KMS-11 (cell line): ENCODE results near the gene CYB5D1.

ENCODE experiments used
- H2AFZ ChIP-seq: fragments of 200-600 bp; sonication (generic); 2 replicates; pipeline ENCODE4 v1.6.1; 2016; ENCODE audit warnings: antibody characterized with exemption, mixed run types, low read depth
- H3K27ac ChIP-seq: fragments of 200-600 bp; sonication (generic); 2 replicates; pipeline ENCODE4 v1.6.1; 2016; ENCODE audit warnings: mild to moderate bottlenecking, mixed run types
- H3K27me3 ChIP-seq: fragments of 200-600 bp; sonication (generic); 2 replicates; pipeline ENCODE4 v1.6.1; 2017; ENCODE audit warnings: mild to moderate bottlenecking, low read depth, mixed run types, moderate library complexity; ENCODE audit not compliant: insufficient read depth
- H3K36me3 ChIP-seq: fragments of 200-600 bp; sonication (generic); 2 replicates; pipeline ENCODE4 v1.6.1; 2017; ENCODE audit warnings: mild to moderate bottlenecking, mixed run types; ENCODE audit not compliant: insufficient read depth
- H3K4me1 ChIP-seq: fragments of 200-600 bp; sonication (generic); 2 replicates; pipeline ENCODE4 v1.6.1; 2016; ENCODE audit warnings: mild to moderate bottlenecking, low read depth, mixed run types; ENCODE audit not compliant: poor library complexity, severe bottlenecking
- H3K4me2 ChIP-seq: fragments of 200-600 bp; sonication (generic); 2 replicates; pipeline ENCODE4 v1.7.0; 2016; ENCODE audit warnings: mild to moderate bottlenecking, mixed run types
- H3K4me3 ChIP-seq: fragments of 200-600 bp; sonication (generic); IDR thresholded peaks from 2 replicates; pipeline ENCODE4 v1.6.1; 2017; ENCODE audit warnings: low read depth, low read length, mixed read lengths; ENCODE audit not compliant: insufficient read depth
- H3K79me2 ChIP-seq: fragments of 200-600 bp; sonication (generic); 2 replicates; pipeline ENCODE4 v1.6.1; 2016; ENCODE audit warnings: low read depth, mixed run types; ENCODE audit not compliant: insufficient read depth
- H3K9ac ChIP-seq: fragments of 200-600 bp; sonication (generic); 2 replicates; pipeline ENCODE4 v1.6.1; 2016; ENCODE audit warnings: mild to moderate bottlenecking, mixed run types
- H4K20me1 ChIP-seq: fragments of 200-600 bp; sonication (generic); 2 replicates; pipeline ENCODE4 v1.6.1; 2016; ENCODE audit warnings: mild to moderate bottlenecking, mixed run types; ENCODE audit not compliant: insufficient read depth
- TF ChIP-seq, protein P1 (sequence below): fragments of 200-600 bp; sonication (generic); conservative IDR thresholded peaks from 2 replicates; pipeline ENCODE4 v1.6.1; 2017; ENCODE audit warnings: low read depth, mild to moderate bottlenecking, antibody characterized with exemption, low read length, moderate library complexity, mixed read lengths

CYB5D1 gene

DNA sequence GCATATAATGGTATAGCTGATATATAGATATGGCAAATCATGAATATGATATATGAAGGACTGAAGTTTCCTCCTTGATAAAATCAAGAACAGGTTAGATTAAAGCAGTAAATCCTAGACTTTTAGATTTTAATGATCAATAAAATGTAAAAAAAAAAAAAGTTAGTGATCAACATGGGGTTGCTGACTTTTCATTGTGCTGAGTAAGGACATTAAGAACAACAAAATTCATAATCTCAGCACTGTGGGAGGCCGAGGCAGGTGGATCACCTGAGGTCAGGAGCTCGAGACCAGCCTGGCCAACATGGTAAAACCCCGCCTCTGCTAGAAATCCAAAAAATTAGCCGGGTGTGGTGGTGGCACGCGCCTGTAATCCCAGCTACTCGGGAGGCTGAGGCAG, 20.4 kb downstream of the CYB5D1 start:
- Histone ChIP-seq H3K4me1 (no peaks in the 10 kb centered on the region), H3K27me3 (no peaks in the 10 kb centered on the region), H3K4me3 (no peak overlapping the region), H3K36me3 (no peaks in the 10 kb centered on the region), H3K4me2 (no peak overlapping the region), H4K20me1 (no peaks in the 10 kb centered on the region), H2AFZ (no peak overlapping the region), H3K27ac (no peak overlapping the region), H3K9ac (no peak overlapping the region), H3K79me2 (no peaks in the 10 kb centered on the region)
- TF ChIP-seq, protein P1, sequence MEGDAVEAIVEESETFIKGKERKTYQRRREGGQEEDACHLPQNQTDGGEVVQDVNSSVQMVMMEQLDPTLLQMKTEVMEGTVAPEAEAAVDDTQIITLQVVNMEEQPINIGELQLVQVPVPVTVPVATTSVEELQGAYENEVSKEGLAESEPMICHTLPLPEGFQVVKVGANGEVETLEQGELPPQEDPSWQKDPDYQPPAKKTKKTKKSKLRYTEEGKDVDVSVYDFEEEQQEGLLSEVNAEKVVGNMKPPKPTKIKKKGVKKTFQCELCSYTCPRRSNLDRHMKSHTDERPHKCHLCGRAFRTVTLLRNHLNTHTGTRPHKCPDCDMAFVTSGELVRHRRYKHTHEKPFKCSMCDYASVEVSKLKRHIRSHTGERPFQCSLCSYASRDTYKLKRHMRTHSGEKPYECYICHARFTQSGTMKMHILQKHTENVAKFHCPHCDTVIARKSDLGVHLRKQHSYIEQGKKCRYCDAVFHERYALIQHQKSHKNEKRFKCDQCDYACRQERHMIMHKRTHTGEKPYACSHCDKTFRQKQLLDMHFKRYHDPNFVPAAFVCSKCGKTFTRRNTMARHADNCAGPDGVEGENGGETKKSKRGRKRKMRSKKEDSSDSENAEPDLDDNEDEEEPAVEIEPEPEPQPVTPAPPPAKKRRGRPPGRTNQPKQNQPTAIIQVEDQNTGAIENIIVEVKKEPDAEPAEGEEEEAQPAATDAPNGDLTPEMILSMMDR: no peak

DNA sequence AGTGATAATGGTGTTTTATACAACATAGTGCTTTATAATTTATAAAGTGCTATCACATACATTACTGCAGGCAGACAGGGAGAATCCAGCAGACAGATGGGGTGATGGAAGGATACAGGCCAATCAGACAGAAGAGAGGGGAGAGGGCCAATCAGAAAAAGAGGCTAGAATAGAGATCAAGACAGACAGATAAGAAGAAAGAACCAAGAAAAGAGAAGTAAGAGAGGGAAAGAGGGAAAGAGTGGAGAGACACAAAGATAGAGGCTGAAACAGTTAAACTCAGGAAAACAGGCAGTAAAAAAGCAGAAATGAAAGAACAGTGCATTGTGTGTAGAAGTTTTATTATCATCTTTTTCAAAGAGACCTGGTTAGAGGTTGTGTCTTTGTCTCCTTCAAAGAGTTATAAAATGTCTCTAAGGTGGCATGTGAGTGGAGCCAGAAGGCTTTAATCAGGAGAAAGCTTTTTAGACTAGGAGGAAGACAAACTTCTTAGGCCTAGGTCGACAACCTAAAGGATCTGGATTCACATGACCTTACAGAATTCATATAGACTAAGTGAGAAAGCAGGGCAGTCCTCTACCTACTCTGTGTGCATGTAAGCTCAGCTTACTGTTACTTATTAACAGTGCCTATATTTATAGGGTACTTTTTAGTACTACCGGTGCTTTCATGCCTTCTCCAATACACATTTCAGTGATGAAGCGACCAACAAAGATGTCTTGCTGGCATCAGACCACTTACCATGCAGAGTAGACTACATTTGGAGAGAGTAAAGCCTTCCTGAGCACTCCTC, 22.5 kb downstream of the CYB5D1 start:
- Histone ChIP-seq H3K9ac (no peak overlapping the region), H3K4me3 (no peak overlapping the region), H3K36me3 (no peaks in the 10 kb centered on the region), H3K4me2 (no peak overlapping the region), H3K4me1 (no peaks in the 10 kb centered on the region), H2AFZ (no peak overlapping the region), H3K79me2 (no peaks in the 10 kb centered on the region), H3K27me3 (no peaks in the 10 kb centered on the region), H4K20me1 (no peaks in the 10 kb centered on the region), H3K27ac (no peak overlapping the region)
- TF ChIP-seq, protein P1: no peak

DNA sequence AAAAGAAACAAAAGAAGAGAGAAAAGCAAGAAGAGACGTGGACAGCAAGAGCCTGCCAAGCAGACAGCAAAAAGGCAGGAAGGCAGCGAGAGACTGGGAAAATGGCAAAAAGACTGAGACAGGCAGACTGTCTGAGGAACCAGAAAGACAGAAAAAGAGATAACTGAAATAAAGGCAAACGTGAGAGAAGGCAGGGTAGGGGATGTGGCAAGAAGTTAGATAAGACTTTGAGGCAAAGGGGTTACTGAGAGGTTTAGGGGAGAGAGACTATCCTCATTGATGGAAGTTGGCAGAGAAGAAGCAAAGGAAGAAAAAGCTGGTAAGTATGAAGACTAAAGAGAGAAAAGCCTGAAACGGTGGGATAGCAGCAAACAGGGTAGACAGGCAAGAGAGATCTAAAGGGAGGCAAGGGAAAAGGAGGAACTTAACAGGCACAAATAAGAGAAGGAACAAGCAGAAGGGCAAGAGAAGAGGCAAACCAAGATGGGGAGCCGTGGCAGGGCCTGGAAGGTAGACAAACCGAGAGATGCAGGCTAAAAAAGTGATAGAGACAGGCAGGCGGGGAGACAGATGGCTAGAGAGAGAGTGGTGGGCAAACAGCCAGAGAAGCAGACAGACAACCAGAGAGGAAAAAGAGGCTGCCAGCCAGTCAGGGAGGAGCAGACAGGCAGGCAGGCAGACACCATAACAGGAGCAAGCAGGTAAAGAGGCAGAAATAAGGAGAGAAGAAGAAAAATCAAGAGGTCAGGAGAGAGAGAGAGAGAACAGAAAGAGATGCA, 23.7 kb downstream of the CYB5D1 start:
- Histone ChIP-seq H3K79me2 (no peaks in the 10 kb centered on the region), H3K27ac (no peak overlapping the region), H3K4me2 (no peak overlapping the region), H3K27me3 (no peaks in the 10 kb centered on the region), H3K4me1 (no peaks in the 10 kb centered on the region), H4K20me1 (no peaks in the 10 kb centered on the region), H3K4me3 (no peak overlapping the region), H3K9ac (no peak overlapping the region), H2AFZ (no peak overlapping the region), H3K36me3 (no peaks in the 10 kb centered on the region)
- TF ChIP-seq, protein P1: no peak

DNA sequence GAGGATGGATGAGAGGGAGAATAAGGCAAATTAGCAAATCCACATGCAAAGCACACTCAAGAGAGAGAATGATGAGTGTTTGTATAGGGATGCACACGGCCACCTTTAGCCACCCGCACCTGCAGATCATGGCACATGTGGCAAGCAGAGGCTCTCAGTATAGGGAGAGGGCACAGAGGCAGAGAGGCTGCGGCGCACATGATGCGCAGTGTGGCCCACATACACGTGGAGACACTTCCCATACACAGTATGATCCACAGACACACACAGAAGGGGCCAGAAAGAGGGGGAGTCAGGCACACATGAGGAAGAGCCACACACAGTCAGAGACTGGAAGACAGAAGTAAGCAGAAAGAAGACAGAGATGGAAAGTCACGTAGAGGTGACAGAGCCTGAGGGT, 24.3 kb downstream of the CYB5D1 start:
- H3K4me1 ChIP-seq: peaks cover 2% of the 10 kb centered on the region
- TF ChIP-seq, protein P1: no peak
- H3K4me3 ChIP-seq: no peak overlapping the region
- no peak overlapping the region for H3K27ac ChIP-seq
- no peak overlapping the region for H3K4me2 ChIP-seq
- no peaks in the 10 kb centered on the region for H3K79me2 ChIP-seq
- H3K27me3 ChIP-seq: no peaks in the 10 kb centered on the region
- H3K36me3 ChIP-seq: no peaks in the 10 kb centered on the region
- no peak overlapping the region for H2AFZ ChIP-seq
- H4K20me1 ChIP-seq: no peaks in the 10 kb centered on the region
- H3K9ac ChIP-seq: no peak overlapping the region
